GM23338 (cell line): ENCODE data around the gene OVCH1.
"Not testable (repeated sequence)": the region's sequence is repeated elsewhere in the genome, so short reads cannot be mapped to it uniquely, and the experiment has no call there.

Experiments used
- CREB1 ChIP-seq: fragments of 250-450 bp; sonication (Bioruptor Pico); IDR thresholded peaks from 2 replicates; pipeline ENCODE4 v1.5.0; 2020; ENCODE audit warnings: low read depth, mild to moderate bottlenecking, moderate library complexity
- EZH2 ChIP-seq: fragments of 200-600 bp; sonication (generic); IDR thresholded peaks from one replicate; pipeline ENCODE4 v1.8.0; 2017; ENCODE audit warnings: antibody characterized with exemption, mild to moderate bottlenecking, low read depth; ENCODE audit not compliant: unreplicated experiment

- TF ChIP-seq EZH2; CREB1 (CRISPR knock-in tag): not testable (repeated sequence)
Measured at GRCh38 chr12:29390419-29390818, 107.1 kb downstream of the OVCH1 start.
